Measurements from ENCODE around the gene CRTC1.

CRTC1 gene

GRCh38 chr19:18743784-18744418, 60.4 kb downstream of the CRTC1 start:
- no peak for DNase-seq (ENCODE audit: extremely low read depth in 1 of 2, low read depth in 1 of 2)

GRCh38 chr19:18745012-18745735, 61.7 kb downstream of the CRTC1 start:
- DNase-seq (ENCODE audit: extremely low read depth in 1 of 2, low read depth in 1 of 2) = no peak

- DNase-seq (ENCODE audit: extremely low read depth in 1 of 2, low read depth in 1 of 2) = no peak
Observed at GRCh38 chr19:18745931-18746330, 62.5 kb downstream of the CRTC1 start.

- DNase-seq (ENCODE audit: extremely low read depth in 1 of 2, low read depth in 1 of 2) = no peak
Observed at GRCh38 chr19:18746401-18747325, 63.2 kb downstream of the CRTC1 start.

- DNase-seq (ENCODE audit: extremely low read depth in 1 of 2, low read depth in 1 of 2) = no peak
Observed at GRCh38 chr19:18749362-18750231, 66.1 kb downstream of the CRTC1 start.

- DNase-seq (ENCODE audit: extremely low read depth in 1 of 2, low read depth in 1 of 2) = no peak
Observed at GRCh38 chr19:18750295-18750970, 67.0 kb downstream of the CRTC1 start.

GRCh38 chr19:18751571-18751970, 68.1 kb downstream of the CRTC1 start:
- DNase-seq (ENCODE audit: extremely low read depth in 1 of 2, low read depth in 1 of 2) = no peak

GRCh38 chr19:18754501-18754900, 71.0 kb downstream of the CRTC1 start:
- DNase-seq (ENCODE audit: extremely low read depth in 1 of 2, low read depth in 1 of 2) = no peak

GRCh38 chr19:18756896-18757295, 73.4 kb downstream of the CRTC1 start:
- no peak for DNase-seq (ENCODE audit: extremely low read depth in 1 of 2, low read depth in 1 of 2)

- no peak for DNase-seq (ENCODE audit: extremely low read depth in 1 of 2, low read depth in 1 of 2)
Observed at GRCh38 chr19:18759304-18759994, 76.0 kb downstream of the CRTC1 start.

GRCh38 chr19:18759995-18760426, 76.5 kb downstream of the CRTC1 start:
- DNase-seq (ENCODE audit: extremely low read depth in 1 of 2, low read depth in 1 of 2) = no peak

- DNase-seq (ENCODE audit: extremely low read depth in 1 of 2, low read depth in 1 of 2) = no peak
Observed at GRCh38 chr19:18760440-18761383, 77.2 kb downstream of the CRTC1 start.

- DNase-seq (ENCODE audit: extremely low read depth in 1 of 2, low read depth in 1 of 2) = no peak
Observed at GRCh38 chr19:18761531-18762110, 78.1 kb downstream of the CRTC1 start.

GRCh38 chr19:18762125-18763023, 78.9 kb downstream of the CRTC1 start:
- DNase-seq (ENCODE audit: extremely low read depth in 1 of 2, low read depth in 1 of 2) = no peak

GRCh38 chr19:18763674-18764590, 80.5 kb downstream of the CRTC1 start:
- DNase-seq (ENCODE audit: extremely low read depth in 1 of 2, low read depth in 1 of 2) = no peak

GRCh38 chr19:18764591-18765051, 81.1 kb downstream of the CRTC1 start:
- DNase-seq (ENCODE audit: extremely low read depth in 1 of 2, low read depth in 1 of 2) = no peak
